ENCODE results near the gene RGS3. TPM values are rescaled to one million over a fixed set of nuclear protein-coding genes. Genes with fewer than 3 reads are reported as not detected.

Gene RGS3
- polyA plus RNA-seq, 1 of the 3 experiments (the other 2 are of a cell fraction) = 50.6 TPM

GRCh38 chr9:113425072-113425471, 38.5 kb upstream of the RGS3 start:
- no peak for TF ChIP-seq USF1 (IDR thresholded peaks at IDR 0.05; ENCODE audit: borderline replicate concordance, low read depth)
- TF ChIP-seq GATA2 (CRISPR knock-in tag; IDR thresholded peaks at IDR 0.05) = no peak
- no peak for TF ChIP-seq IRF3 (IDR thresholded peaks at IDR 0.05; ENCODE audit: low read depth, low read length)
- TF ChIP-seq TEAD4 (IDR thresholded peaks at IDR 0.05; ENCODE audit: borderline replicate concordance, insufficient read depth) = no peak
- TF ChIP-seq NRF1 (IDR thresholded peaks at IDR 0.05; ENCODE audit: low read depth, low read length) = no peak
- H3K9me2 ChIP-seq = no peaks in the 10 kb centered on the region
- ChIA-PET CTCF (interaction anchor here (1.0 to 2.2 kb wide), 3 partner anchors 21 to 231 kb away, joined by 3 to 9 read pairs (median 6); no protein-coding TSS in a partner anchor), POLR2A (no interaction called here)
- H3F3A ChIP-seq (replicated peaks; ENCODE audit: insufficient read depth) = no peaks in the 10 kb centered on the region
- H3K4me2 ChIP-seq = no peak overlapping the region
- H3K9ac ChIP-seq = no peak overlapping the region
- no peaks in the 10 kb centered on the region for H3K9me3 ChIP-seq
- no peak overlapping the region for H3K27ac ChIP-seq (ENCODE audit: low read depth in 2 of 2, low read length in 1 of 2)
- no peaks in the 10 kb centered on the region for H3K79me2 ChIP-seq (ENCODE audit: insufficient read depth)
- WGBS (ENCODE audit: low lambda C conversion rate) = 47% methylated on average over 2 of the region's 2 CpGs
- H3K27me3 ChIP-seq (ENCODE audit: insufficient read depth) = peaks cover 6% of the 10 kb centered on the region; the same call in 1 of the 2 replicates
- no peak overlapping the region for H3K4me3 ChIP-seq (ENCODE audit: low read depth in 2 of 2, low read length in 1 of 2)
- no peaks in the 10 kb centered on the region for H3K4me1 ChIP-seq (ENCODE audit: control insufficient read depth in 1 of 2, insufficient read depth in 2 of 2, low read depth in 1 of 2, low read length in 1 of 2)
- no peak for DNase-seq
- no peak overlapping the region for H2AFZ ChIP-seq (ENCODE audit: low read depth)
- H4K20me1 ChIP-seq (ENCODE audit: insufficient read depth) = no peaks in the 10 kb centered on the region
- no peaks in the 10 kb centered on the region for H3K36me3 ChIP-seq (replicated peaks in 1 of 2; ENCODE audit: control insufficient read depth in 1 of 2, insufficient read depth in 2 of 2, low read length in 1 of 2)

GRCh38 chr9:113426701-113427100, 36.8 kb upstream of the RGS3 start:
- Histone ChIP-seq H3K27ac (ENCODE audit: low read depth in 2 of 2, low read length in 1 of 2) (no peak overlapping the region), H4K20me1 (ENCODE audit: insufficient read depth) (no peaks in the 10 kb centered on the region), H3K36me3 (replicated peaks in 1 of 2; ENCODE audit: control insufficient read depth in 1 of 2, insufficient read depth in 2 of 2, low read length in 1 of 2) (no peaks in the 10 kb centered on the region), H2AFZ (ENCODE audit: low read depth) (no peak overlapping the region), H3K79me2 (ENCODE audit: insufficient read depth) (no peaks in the 10 kb centered on the region), H3K9ac (no peak overlapping the region), H3K27me3 (ENCODE audit: insufficient read depth) (peaks cover 6% of the 10 kb centered on the region; the same call in 1 of the 2 replicates), H3K4me3 (ENCODE audit: low read depth in 2 of 2, low read length in 1 of 2) (no peak overlapping the region), H3K4me2 (no peak overlapping the region), H3K9me2 (no peaks in the 10 kb centered on the region), H3K4me1 (ENCODE audit: control insufficient read depth in 1 of 2, insufficient read depth in 2 of 2, low read depth in 1 of 2, low read length in 1 of 2) (no peaks in the 10 kb centered on the region), H3F3A (replicated peaks; ENCODE audit: insufficient read depth) (no peaks in the 10 kb centered on the region), H3K9me3 (no peaks in the 10 kb centered on the region)
- no peak for DNase-seq
- POLR2A ChIA-PET = no interaction called here
- TF ChIP-seq NRF1 (IDR thresholded peaks at IDR 0.05; ENCODE audit: low read depth, low read length) = no peak
- CTCF ChIA-PET = interaction anchor here (1.4 to 1.9 kb wide), 2 partner anchors 19 to 165 kb away, joined by 4 to 9 read pairs; no protein-coding TSS in a partner anchor
- 33% methylated on average over 1 of the region's 1 CpG for WGBS (ENCODE audit: low lambda C conversion rate)

- Histone ChIP-seq H2AFZ (ENCODE audit: low read depth) (no peak overlapping the region), H3K9me3 (no peaks in the 10 kb centered on the region), H3K36me3 (replicated peaks in 1 of 2; ENCODE audit: control insufficient read depth in 1 of 2, insufficient read depth in 2 of 2, low read length in 1 of 2) (no peaks in the 10 kb centered on the region), H3K79me2 (ENCODE audit: insufficient read depth) (no peaks in the 10 kb centered on the region), H3K9me2 (no peaks in the 10 kb centered on the region), H3K4me2 (no peak overlapping the region), H3K27me3 (ENCODE audit: insufficient read depth) (peaks cover 6% of the 10 kb centered on the region; the same call in 1 of the 2 replicates), H3F3A (replicated peaks; ENCODE audit: insufficient read depth) (no peaks in the 10 kb centered on the region), H3K4me3 (ENCODE audit: low read depth in 2 of 2, low read length in 1 of 2) (no peak overlapping the region), H4K20me1 (ENCODE audit: insufficient read depth) (no peaks in the 10 kb centered on the region), H3K4me1 (ENCODE audit: control insufficient read depth in 1 of 2, insufficient read depth in 2 of 2, low read depth in 1 of 2, low read length in 1 of 2) (no peaks in the 10 kb centered on the region), H3K9ac (no peak overlapping the region), H3K27ac (ENCODE audit: low read depth in 2 of 2, low read length in 1 of 2) (no peak overlapping the region)
- POLR2A ChIA-PET = interaction anchor here (1.0 kb wide), 1 partner anchor 17 kb away, joined by 4 read pairs; the partner anchor contains the start of genes C9orf43 and POLE3
- 79% methylated on average over 2 of the region's 2 CpGs for WGBS (ENCODE audit: low lambda C conversion rate)
- DNase-seq = no peak
- CTCF ChIA-PET = interaction anchor here (1.2 to 1.9 kb wide), 3 partner anchors 18 to 231 kb away, joined by 3 to 9 read pairs (median 4); no protein-coding TSS in a partner anchor
- TF ChIP-seq ELF1 (IDR thresholded peaks at IDR 0.05) (no peak), RFX5 (IDR thresholded peaks at IDR 0.05; ENCODE audit: low read length) (no peak), TEAD4 (IDR thresholded peaks at IDR 0.05; ENCODE audit: borderline replicate concordance, insufficient read depth) (no peak), GATA2 (CRISPR knock-in tag; IDR thresholded peaks at IDR 0.05) (no peak), CTCF (IDR thresholded peaks at IDR 0.05) (no peak), RCOR1 (IDR thresholded peaks at IDR 0.05; ENCODE audit: low read length) (no peak), MEF2A (IDR thresholded peaks at IDR 0.05; ENCODE audit: borderline replicate concordance, low read depth) (no peak), RXRA (IDR thresholded peaks at IDR 0.05; ENCODE audit: borderline replicate concordance, low read depth) (no peak), SIN3A (IDR thresholded peaks at IDR 0.05; ENCODE audit: borderline replicate concordance, low read depth, low read length) (no peak), TAF1 (IDR thresholded peaks at IDR 0.05; ENCODE audit: borderline replicate concordance, low read depth, low read length) (no peak), JUND (IDR thresholded peaks at IDR 0.05) (no peak), EP300 (IDR thresholded peaks at IDR 0.05; ENCODE audit: borderline replicate concordance in 1 of 2, low read depth in 1 of 2, low read length in 1 of 2) (no peak)
- TF ChIP-seq, protein P1, sequence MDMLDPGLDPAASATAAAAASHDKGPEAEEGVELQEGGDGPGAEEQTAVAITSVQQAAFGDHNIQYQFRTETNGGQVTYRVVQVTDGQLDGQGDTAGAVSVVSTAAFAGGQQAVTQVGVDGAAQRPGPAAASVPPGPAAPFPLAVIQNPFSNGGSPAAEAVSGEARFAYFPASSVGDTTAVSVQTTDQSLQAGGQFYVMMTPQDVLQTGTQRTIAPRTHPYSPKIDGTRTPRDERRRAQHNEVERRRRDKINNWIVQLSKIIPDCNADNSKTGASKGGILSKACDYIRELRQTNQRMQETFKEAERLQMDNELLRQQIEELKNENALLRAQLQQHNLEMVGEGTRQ (IDR thresholded peaks at IDR 0.05; ENCODE audit: borderline replicate concordance, low read depth, low read length) = no peak
Measured at GRCh38 chr9:113427629-113428028, 35.9 kb upstream of the RGS3 start.
